KOPT-K1 (cell line): ENCODE results near the gene BBS7.

Experiments
- H3K27ac ChIP-seq: fragments of 200-600 bp; sonication (generic); 2 replicates; pipeline ENCODE4 v1.5.1; 2016; ENCODE audit warnings: antibody characterized with exemption, mild to moderate bottlenecking, low read depth, low read length; ENCODE audit not compliant: poor library complexity, severe bottlenecking
- H3K36me3 ChIP-seq: fragments of 200-600 bp; sonication (generic); 2 replicates; pipeline ENCODE4 v1.5.1; 2017; ENCODE audit warnings: antibody characterized with exemption, mild to moderate bottlenecking, low read length, moderate library complexity; ENCODE audit not compliant: insufficient read depth
- H3K9me3 ChIP-seq: fragments of 200-600 bp; sonication (generic); 2 replicates; pipeline ENCODE4 v1.5.1; 2017; ENCODE audit warnings: antibody characterized with exemption, low read length, mild to moderate bottlenecking; ENCODE audit not compliant: insufficient read depth, poor library complexity, severe bottlenecking

BBS7 gene

GRCh38 chr4:121789960-121790829 is 80.1 kb downstream of the BBS7 start:
- H3K9me3 ChIP-seq: no peaks in the 10 kb centered on the region
- H3K27ac ChIP-seq: no peak overlapping the region
- no peaks in the 10 kb centered on the region for H3K36me3 ChIP-seq

- no peak overlapping the region for H3K27ac ChIP-seq
- H3K36me3 ChIP-seq: no peaks in the 10 kb centered on the region
- H3K9me3 ChIP-seq: no peaks in the 10 kb centered on the region
These were observed 80.8 kb downstream of the BBS7 start for GRCh38 chr4:121789455-121789854.

- Histone ChIP-seq H3K27ac (no peak overlapping the region), H3K36me3 (no peaks in the 10 kb centered on the region), H3K9me3 (no peaks in the 10 kb centered on the region)
These were observed 81.4 kb downstream of the BBS7 start for GRCh38 chr4:121788896-121789295.

GRCh38 chr4:121786221-121786620 is 84.1 kb downstream of the BBS7 start:
- no peaks in the 10 kb centered on the region for H3K9me3 ChIP-seq
- H3K27ac ChIP-seq: no peak overlapping the region
- H3K36me3 ChIP-seq: no peaks in the 10 kb centered on the region

GRCh38 chr4:121785479-121785878 is 84.8 kb downstream of the BBS7 start:
- Histone ChIP-seq H3K9me3 (no peaks in the 10 kb centered on the region), H3K36me3 (no peaks in the 10 kb centered on the region), H3K27ac (no peak overlapping the region)

GRCh38 chr4:121784975-121785374 is 85.3 kb downstream of the BBS7 start:
- H3K27ac ChIP-seq: no peak overlapping the region
- H3K36me3 ChIP-seq: no peaks in the 10 kb centered on the region
- no peaks in the 10 kb centered on the region for H3K9me3 ChIP-seq

GRCh38 chr4:121784401-121784800 is 85.9 kb downstream of the BBS7 start:
- H3K27ac ChIP-seq: no peak overlapping the region
- H3K9me3 ChIP-seq: no peaks in the 10 kb centered on the region
- H3K36me3 ChIP-seq: no peaks in the 10 kb centered on the region

GRCh38 chr4:121783210-121783609 is 87.1 kb downstream of the BBS7 start:
- H3K9me3 ChIP-seq: no peaks in the 10 kb centered on the region
- H3K36me3 ChIP-seq: no peaks in the 10 kb centered on the region
- no peak overlapping the region for H3K27ac ChIP-seq

GRCh38 chr4:121778991-121779628 is 91.2 kb downstream of the BBS7 start:
- Histone ChIP-seq H3K9me3 (no peaks in the 10 kb centered on the region), H3K27ac (no peak overlapping the region), H3K36me3 (no peaks in the 10 kb centered on the region)

- Histone ChIP-seq H3K9me3 (no peaks in the 10 kb centered on the region), H3K36me3 (no peaks in the 10 kb centered on the region), H3K27ac (no peak overlapping the region)
These were observed 92.6 kb downstream of the BBS7 start for GRCh38 chr4:121777625-121778024.

- Histone ChIP-seq H3K9me3 (no peaks in the 10 kb centered on the region), H3K36me3 (no peaks in the 10 kb centered on the region), H3K27ac (no peak overlapping the region)
These were observed 93.5 kb downstream of the BBS7 start for GRCh38 chr4:121776610-121777401.
